Stomach (tissue), 4 donors: ENCODE data around the gene STPG4.

Experiments used
- CTCF ChIP-seq, 7 experiments: fragments of 450-650 bp in 4 of 7; fragments of 200-600 bp in 3 of 7; sonication (generic) in 3 of 7; IDR thresholded peaks; one replicate each; pipeline ENCODE4 v1.5.1; 2016 to 2019; ENCODE audit warnings: antibody characterized with exemption in 7 of 7, control low read depth in 2 of 7, mild to moderate bottlenecking in 1 of 7
- POLR2A ChIP-seq, 4 donors: fragments of 450-650 bp; IDR thresholded peaks; one replicate each; pipeline ENCODE4 v1.6.1; 2016; ENCODE audit warnings: antibody characterized with exemption in 4 of 4, control low read depth in 2 of 4, mild to moderate bottlenecking in 1 of 4, moderate library complexity in 1 of 4

GRCh38 chr2:47087051-47087450, 68.1 kb downstream of the STPG4 start:
- TF ChIP-seq CTCF (IDR thresholded peaks at IDR 0.05), result no peak
- TF ChIP-seq POLR2A (IDR thresholded peaks at IDR 0.05), result no peak
